Sigmoid colon (tissue), 7 donors: Measurements from ENCODE around the gene SMIM23. TPM values are rescaled to one million over a fixed set of nuclear protein-coding genes. Genes with fewer than 3 reads are reported as not detected.

Source experiments
- DNase-seq: peaks from one replicate; pipeline ENCODE4 v3.0.0-alpha.2; 2019
- H3K27ac ChIP-seq, 4 donors: fragments of 200-600 bp; sonication (generic); one replicate each; pipeline ENCODE4 v1.5.1; 2016 to 2019; ENCODE audit warnings: mild to moderate bottlenecking in 1 of 4
- H3K27me3 ChIP-seq, 3 donors: fragments of 200-600 bp; sonication (generic); one replicate each; pipeline ENCODE4 v1.5.1; 2019; ENCODE audit warnings: mild to moderate bottlenecking in 1 of 3
- H3K36me3 ChIP-seq, 4 donors: fragments of 200-600 bp; sonication (generic); one replicate each; pipeline ENCODE4 v1.5.1; 2016 to 2019
- H3K4me1 ChIP-seq, 4 donors: fragments of 200-600 bp; sonication (generic); one replicate each; pipeline ENCODE4 v1.5.1; 2017 to 2019
- H3K4me3 ChIP-seq, 4 donors: fragments of 200-600 bp; sonication (generic); one replicate each; pipeline ENCODE4 v1.5.1; 2017 to 2019; ENCODE audit warnings: mild to moderate bottlenecking in 2 of 4, moderate library complexity in 1 of 4
- H3K9me3 ChIP-seq, 4 donors: fragments of 200-600 bp in 3 of 4; sonication (generic) in 3 of 4; one replicate each; pipeline versions ENCODE4 v1.5.1 to v1.6.1; 2013 to 2019
- EP300 ChIP-seq, 4 donors: sonication (generic); formaldehyde crosslinking; IDR thresholded peaks; one replicate each; pipeline ENCODE4 v1.6.1; 2017; ENCODE audit warnings: antibody characterized with exemption in 4 of 4
- POLR2A ChIP-seq, 2 donors: fragments of 450-650 bp; IDR thresholded peaks; one replicate each; pipeline ENCODE4 v1.6.1; 2016; ENCODE audit warnings: antibody characterized with exemption in 2 of 2, mild to moderate bottlenecking in 2 of 2, moderate library complexity in 2 of 2
- POLR2AphosphoS5 ChIP-seq, 4 donors: sonication (generic); formaldehyde crosslinking; IDR thresholded peaks; one replicate each; pipeline ENCODE4 v1.6.1; 2017; ENCODE audit warnings: antibody characterized with exemption in 4 of 4
- WGBS, 2 donors: extraction: QIAGEN DNeasy Blood & Tissue Kit; methylation state at CpG; one replicate each; pipeline ENCODE4 v1.1.7; 2013; 5-methylcytosine and 5-hydroxymethylcytosine counted together
- intact Hi-C: fragments of 100-400 bp; cut with DNase I; formaldehyde crosslinking; loops from one replicate; pipeline ENCODE4 v1.15.1; 2023
- polyA plus RNA-seq, 3 donors: library from polyadenylated mRNA; stranded (reverse); fragments of 200-250 nt; gene quantifications; one replicate each; pipeline ENCODE4 v1.2.3, GENCODE V29; 2013
- total RNA-seq, 4 donors: library from RNA; depleted of rRNA; stranded (reverse); fragments of >200 nt; gene quantifications; one replicate each; pipeline ENCODE4 v1.1.0, GENCODE V29; 2016
- TF ChIP-seq, protein P1 (sequence below), 4 experiments: fragments of 450-650 bp in 3 of 4; fragments of 200-600 bp in 1 of 4; IDR thresholded peaks; one replicate each; pipeline ENCODE4 v1.5.1; 2016 to 2019; ENCODE audit warnings: antibody characterized with exemption in 4 of 4, mild to moderate bottlenecking in 3 of 4, moderate library complexity in 2 of 4
- donor health status: healthy with polysubstance abuse.
- donor health status: Bipolar disorder and iron deficiency.
- donor health status: healthy.

SMIM23 gene
- total and polyA plus RNA-seq, 7 donors: not detected

DNA sequence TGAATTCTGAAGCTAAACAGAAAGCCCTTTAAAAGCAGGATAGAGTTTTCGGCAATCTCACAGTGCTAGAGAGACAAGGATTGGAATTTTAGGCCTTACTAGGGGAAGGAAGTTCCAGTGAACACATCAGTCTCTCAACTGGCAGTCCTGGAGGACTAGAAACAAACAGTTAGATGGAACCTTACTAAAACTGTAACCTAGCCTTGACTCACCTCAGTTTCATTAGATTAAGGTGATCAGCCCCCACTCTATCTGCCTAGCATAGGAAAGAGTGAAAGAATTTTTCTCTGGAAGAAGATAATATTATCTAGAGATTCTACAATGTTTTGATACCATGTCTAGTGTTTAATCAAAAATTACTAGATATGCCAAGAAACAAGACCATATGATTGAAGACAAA is 25.8 kb upstream of the SMIM23 start:
- WGBS, 2 donors: 87 to 89% methylated on average over 1 of the region's 1 CpG

DNA sequence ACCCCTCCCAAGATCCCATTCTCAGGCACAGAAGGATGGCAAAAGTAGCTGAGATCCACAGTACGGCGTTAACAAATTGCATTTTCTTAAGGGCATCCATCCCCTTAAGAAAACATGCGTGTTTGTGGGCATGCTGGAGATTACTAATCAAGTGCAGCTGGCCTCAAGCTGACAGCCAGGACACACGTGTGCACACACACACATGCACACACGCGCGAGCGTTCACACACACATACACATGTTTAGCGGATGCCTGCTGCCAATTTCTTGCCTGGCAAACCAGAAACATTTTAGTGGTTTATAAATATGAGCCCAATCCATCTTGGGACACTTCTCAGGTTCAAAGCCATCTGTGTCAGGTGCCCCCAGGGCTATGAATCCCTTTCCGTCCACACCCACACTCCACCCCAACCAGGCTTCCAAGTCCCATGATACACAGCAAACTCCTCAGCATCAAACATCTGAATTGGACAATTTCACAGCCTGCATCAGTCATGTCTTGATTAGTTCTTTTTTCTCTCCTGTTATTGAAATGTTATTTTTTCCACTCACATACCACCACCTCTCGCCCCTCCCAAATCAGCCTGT is 23.5 kb upstream of the SMIM23 start:
- H3K4me1 ChIP-seq: no peaks in the 10 kb centered on the region
- no peak overlapping the region for H3K4me3 ChIP-seq
- intact Hi-C loops: no loop called here
- no peak for TF ChIP-seq POLR2AphosphoS5 (IDR thresholded peaks at IDR 0.05)
- TF ChIP-seq, protein P1, sequence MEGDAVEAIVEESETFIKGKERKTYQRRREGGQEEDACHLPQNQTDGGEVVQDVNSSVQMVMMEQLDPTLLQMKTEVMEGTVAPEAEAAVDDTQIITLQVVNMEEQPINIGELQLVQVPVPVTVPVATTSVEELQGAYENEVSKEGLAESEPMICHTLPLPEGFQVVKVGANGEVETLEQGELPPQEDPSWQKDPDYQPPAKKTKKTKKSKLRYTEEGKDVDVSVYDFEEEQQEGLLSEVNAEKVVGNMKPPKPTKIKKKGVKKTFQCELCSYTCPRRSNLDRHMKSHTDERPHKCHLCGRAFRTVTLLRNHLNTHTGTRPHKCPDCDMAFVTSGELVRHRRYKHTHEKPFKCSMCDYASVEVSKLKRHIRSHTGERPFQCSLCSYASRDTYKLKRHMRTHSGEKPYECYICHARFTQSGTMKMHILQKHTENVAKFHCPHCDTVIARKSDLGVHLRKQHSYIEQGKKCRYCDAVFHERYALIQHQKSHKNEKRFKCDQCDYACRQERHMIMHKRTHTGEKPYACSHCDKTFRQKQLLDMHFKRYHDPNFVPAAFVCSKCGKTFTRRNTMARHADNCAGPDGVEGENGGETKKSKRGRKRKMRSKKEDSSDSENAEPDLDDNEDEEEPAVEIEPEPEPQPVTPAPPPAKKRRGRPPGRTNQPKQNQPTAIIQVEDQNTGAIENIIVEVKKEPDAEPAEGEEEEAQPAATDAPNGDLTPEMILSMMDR (IDR thresholded peaks at IDR 0.05): no peak
- TF ChIP-seq POLR2A (IDR thresholded peaks at IDR 0.05): no peak
- TF ChIP-seq EP300 (IDR thresholded peaks at IDR 0.05): no peak
- no peak for DNase-seq
- H3K27me3 ChIP-seq: no peaks in the 10 kb centered on the region
- no peaks in the 10 kb centered on the region for H3K36me3 ChIP-seq
- WGBS, 2 donors: 89 to 93% methylated on average over 11 of the region's 11 CpGs
- no peak overlapping the region for H3K27ac ChIP-seq
- H3K9me3 ChIP-seq: no peaks in the 10 kb centered on the region

More for the DNA sequence above, 25.8 kb upstream of the SMIM23 start:
- Histone ChIP-seq H3K27me3 (no peaks in the 10 kb centered on the region), H3K4me3 (no peak overlapping the region), H3K9me3 (no peaks in the 10 kb centered on the region), H3K27ac (no peak overlapping the region), H3K36me3 (no peaks in the 10 kb centered on the region), H3K4me1 (peaks cover 0 to 6% (median 2%) of the 10 kb centered on the region in 4 donors)
- no peak for DNase-seq
- TF ChIP-seq POLR2AphosphoS5 (IDR thresholded peaks at IDR 0.05) (no peak), POLR2A (IDR thresholded peaks at IDR 0.05) (no peak), EP300 (IDR thresholded peaks at IDR 0.05) (no peak)
- TF ChIP-seq, protein P1 (IDR thresholded peaks at IDR 0.05): no peak
- intact Hi-C loops: no loop called here

DNA sequence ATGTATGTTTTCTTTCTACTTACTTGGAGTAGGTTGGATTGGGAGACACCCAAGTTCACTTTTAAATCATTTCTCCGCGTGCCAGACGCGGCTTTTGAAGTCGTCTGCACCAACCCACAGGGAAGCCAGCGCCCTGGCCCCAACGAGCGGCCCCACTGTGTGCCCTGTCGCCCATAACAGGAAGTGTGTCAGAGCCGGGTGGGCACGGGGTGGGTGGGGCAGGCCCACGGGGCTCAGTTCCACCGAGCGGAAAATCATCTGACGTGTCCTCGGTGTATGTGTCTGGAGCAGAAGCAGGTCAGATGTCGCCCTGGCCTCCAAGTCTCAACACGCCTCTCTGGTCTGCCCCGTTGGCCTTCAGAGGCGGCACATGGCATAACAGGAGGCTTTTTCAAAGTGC is 22.7 kb upstream of the SMIM23 start:
- no peaks in the 10 kb centered on the region for H3K36me3 ChIP-seq
- DNase-seq: no peak
- TF ChIP-seq POLR2A (IDR thresholded peaks at IDR 0.05) (no peak), EP300 (IDR thresholded peaks at IDR 0.05) (no peak), POLR2AphosphoS5 (IDR thresholded peaks at IDR 0.05) (no peak)
- TF ChIP-seq, protein P1 (IDR thresholded peaks at IDR 0.05): no peak

DNA sequence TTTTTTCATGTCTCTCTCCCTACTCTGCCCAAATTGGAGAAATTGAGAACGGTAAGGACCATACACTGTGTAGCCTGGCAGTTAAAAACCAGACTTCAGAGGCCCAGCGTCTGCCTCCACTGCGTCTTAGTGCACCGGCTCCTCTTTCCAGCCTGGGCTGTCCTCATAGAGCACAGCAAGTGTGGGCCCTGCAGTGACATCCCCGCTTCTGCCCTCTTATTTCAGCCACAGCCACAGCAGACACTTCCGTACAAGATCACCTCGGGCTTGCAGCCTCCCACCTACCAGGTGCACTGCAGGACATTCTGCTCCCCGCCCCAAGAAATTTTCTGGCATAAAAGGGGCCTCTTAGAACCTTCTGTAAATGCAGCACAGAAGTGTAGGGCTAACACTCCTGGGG is 21.4 kb upstream of the SMIM23 start:
- no peaks in the 10 kb centered on the region for H3K9me3 ChIP-seq
- H3K4me3 ChIP-seq: no peak overlapping the region
- intact Hi-C loops: no loop called here
- no peaks in the 10 kb centered on the region for H3K4me1 ChIP-seq
- H3K27ac ChIP-seq: no peak overlapping the region
- no peaks in the 10 kb centered on the region for H3K27me3 ChIP-seq
- no peak for DNase-seq
- TF ChIP-seq POLR2A (IDR thresholded peaks at IDR 0.05): no peak
- TF ChIP-seq EP300 (IDR thresholded peaks at IDR 0.05): no peak
- no peak for TF ChIP-seq POLR2AphosphoS5 (IDR thresholded peaks at IDR 0.05)
- TF ChIP-seq, protein P1 (IDR thresholded peaks at IDR 0.05): no peak
- H3K36me3 ChIP-seq: no peaks in the 10 kb centered on the region
- WGBS, 2 donors: 87 to 89% methylated on average over 8 of the region's 8 CpGs

More for the DNA sequence above, 22.7 kb upstream of the SMIM23 start:
- intact Hi-C loops: no loop called here
- Histone ChIP-seq H3K9me3 (no peaks in the 10 kb centered on the region), H3K27me3 (no peaks in the 10 kb centered on the region), H3K4me1 (no peaks in the 10 kb centered on the region), H3K4me3 (no peak overlapping the region), H3K27ac (no peak overlapping the region)
- WGBS, 2 donors: 84% methylated on average over 20 of the region's 20 CpGs

DNA sequence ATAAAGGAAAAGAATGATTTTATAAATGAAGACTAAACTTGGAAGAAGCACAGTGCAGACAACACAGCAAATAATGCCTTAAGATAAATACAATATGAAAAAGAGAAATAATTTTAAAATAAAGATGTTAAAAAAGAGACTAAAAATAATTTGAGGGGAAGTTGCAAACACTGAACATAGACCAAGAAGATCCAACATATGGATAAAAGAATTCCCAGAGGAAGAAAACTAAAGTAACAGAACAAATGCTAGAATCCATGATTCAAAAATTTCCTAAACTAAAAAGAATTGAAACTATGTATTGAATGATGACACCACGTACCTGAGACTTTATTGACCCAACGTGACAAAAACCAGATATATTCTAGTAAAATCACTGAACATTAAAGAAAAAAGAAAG is 18.7 kb upstream of the SMIM23 start:
- intact Hi-C loops: no loop called here
- no peaks in the 10 kb centered on the region for H3K27me3 ChIP-seq
- no peak for DNase-seq
- no peaks in the 10 kb centered on the region for H3K36me3 ChIP-seq
- no peak overlapping the region for H3K27ac ChIP-seq
- 85 to 89% methylated on average over 2 of the region's 2 CpGs for WGBS, 2 donors
- no peaks in the 10 kb centered on the region for H3K9me3 ChIP-seq
- no peak overlapping the region for H3K4me3 ChIP-seq
- no peaks in the 10 kb centered on the region for H3K4me1 ChIP-seq
- TF ChIP-seq EP300 (IDR thresholded peaks at IDR 0.05) (no peak), POLR2AphosphoS5 (IDR thresholded peaks at IDR 0.05) (no peak), POLR2A (IDR thresholded peaks at IDR 0.05) (no peak)
- TF ChIP-seq, protein P1 (IDR thresholded peaks at IDR 0.05): no peak
